A549 (cell line): ENCODE data around the gene HOXB4. TPM values are rescaled to one million over a fixed set of nuclear protein-coding genes. Genes with fewer than 3 reads are reported as not detected.

Experiments
- ATAC-seq, 2 experiments: fragments of 200-7000 bp in 1 of 2; fragments of >200 bp in 1 of 2; cut with Nextera tagmentation in 1 of 2; cut with Tn5 transposase in 1 of 2; 3 replicates each; pipeline versions ENCODE4 v1.8.0 to v1.9.1; 2018 to 2020; ENCODE audit warnings: mild to moderate bottlenecking in 1 of 2, moderate library complexity in 1 of 2
- CTCF ChIA-PET: fragments of 300-600 bp; sonication (Branson Sonifier 250); formaldehyde crosslinking; extraction: SDS; loops from one replicate; lab custom pipeline; 2021; ENCODE audit warnings: antibody characterized with exemption, inconsistent platforms; lab: Yijun Ruan, JAX
- POLR2A ChIA-PET: fragments of 350-600 bp; formaldehyde crosslinking; extraction: SDS; loops from one replicate; lab custom pipeline; 2021; ENCODE audit warnings: antibody characterized with exemption, inconsistent platforms; lab: Yijun Ruan, JAX
- DNase-seq, 2 experiments: peaks; one replicate each; pipeline versions ENCODE4 v3.0.0 to v3.0.0-alpha.2; 2011 to 2016; ENCODE audit warnings: low read depth in 1 of 2, low spot score in 1 of 2
- FAIRE-seq: peaks from 2 replicates; lab custom pipeline; 2011; peaks lifted over from hg19 to GRCh38; lab: Jason Lieb, UNC
- H3K27ac ChIP-seq, 2 experiments: fragments of >200 bp; sonication (Bioruptor Twin); formaldehyde crosslinking; 3 replicates each; pipeline ENCODE4 v1.5.1; 2016 to 2017
- H3K4me1 ChIP-seq: fragments of >200 bp; sonication (Bioruptor Twin); formaldehyde crosslinking; 3 replicates; pipeline ENCODE4 v1.6.1; 2016
- H3K4me2 ChIP-seq: fragments of >200 bp; sonication (Bioruptor Twin); formaldehyde crosslinking; 3 replicates; pipeline ENCODE4 v1.6.1; 2016
- H3K4me3 ChIP-seq: fragments of >200 bp; sonication (Bioruptor Twin); formaldehyde crosslinking; 3 replicates; pipeline ENCODE4 v1.5.1; 2016
- H3K9me3 ChIP-seq: fragments of >200 bp; sonication (Bioruptor Twin); formaldehyde crosslinking; 3 replicates; pipeline ENCODE4 v1.6.1; 2016
- CBX8 ChIP-seq: fragments of 200-600 bp; sonication (generic); IDR thresholded peaks from 2 replicates; pipeline ENCODE4 v1.6.1; 2016
- CEBPB ChIP-seq, 2 experiments: fragments of >200 bp in 1 of 2; sonication (Bioruptor Twin) in 1 of 2; formaldehyde crosslinking in 1 of 2; IDR thresholded peaks; 2 replicates each; pipeline ENCODE4 v1.6.1; 2012 to 2016
- CHD2 ChIP-seq: fragments of 150-350 bp; IDR thresholded peaks from 2 replicates; pipeline ENCODE4 v1.6.1; 2014; ENCODE audit warnings: low read length; ENCODE audit not compliant: partially characterized antibody
- FOSB ChIP-seq: fragments of 250-450 bp; sonication (Bioruptor Pico); IDR thresholded peaks from 2 replicates; pipeline ENCODE4 v1.5.0; 2020; ENCODE audit warnings: mild to moderate bottlenecking, moderate library complexity
- FOXS1 ChIP-seq: fragments of 250-450 bp; sonication (Bioruptor Pico); IDR thresholded peaks from 2 replicates; pipeline ENCODE4 v1.5.0; 2020; ENCODE audit warnings: mild to moderate bottlenecking, moderate library complexity
- HOXA7 ChIP-seq: fragments of 250-450 bp; sonication (Bioruptor Pico); IDR thresholded peaks from 2 replicates; pipeline ENCODE4 v1.5.0; 2020; ENCODE audit warnings: mild to moderate bottlenecking, moderate library complexity
- JUN ChIP-seq, 2 experiments: fragments of >200 bp; sonication (Bioruptor Twin); formaldehyde crosslinking; IDR thresholded peaks; 2 replicates in 1 of 2; 3 replicates in 1 of 2; pipeline ENCODE4 v1.6.1; 2016 to 2017
- KDM1A ChIP-seq: fragments of 200-600 bp; sonication (generic); IDR thresholded peaks from 2 replicates; pipeline ENCODE4 v1.6.1; 2016; ENCODE audit warnings: low read depth, mild to moderate bottlenecking
- KDM5A ChIP-seq: fragments of 200-600 bp; sonication (generic); IDR thresholded peaks from 2 replicates; pipeline ENCODE4 v1.6.1; 2016; ENCODE audit warnings: antibody characterized with exemption, mild to moderate bottlenecking
- MAFK ChIP-seq: fragments of 450-650 bp; IDR thresholded peaks from 2 replicates; pipeline ENCODE4 v1.6.1; 2014; ENCODE audit not compliant: partially characterized antibody
- RAD21 ChIP-seq, 2 experiments: fragments of >200 bp in 1 of 2; sonication (Bioruptor Twin) in 1 of 2; formaldehyde crosslinking in 1 of 2; IDR thresholded peaks in 1 of 2; conservative IDR thresholded peaks in 1 of 2; 2 replicates in 1 of 2; 3 replicates in 1 of 2; pipeline ENCODE4 v1.6.1; 2012 to 2018; ENCODE audit warnings: inconsistent platforms in 1 of 2
- RARB ChIP-seq: fragments of 250-450 bp; sonication (Bioruptor Pico); IDR thresholded peaks from 2 replicates; pipeline ENCODE4 v1.8.0; 2021; ENCODE audit warnings: mild to moderate bottlenecking, moderate library complexity
- SREBF2 ChIP-seq: fragments of 450-650 bp; IDR thresholded peaks from 2 replicates; pipeline ENCODE4 v1.6.1; 2014; ENCODE audit warnings: mild to moderate bottlenecking, moderate library complexity
- TFCP2L1 ChIP-seq: fragments of 250-450 bp; sonication (Bioruptor Pico); IDR thresholded peaks from 2 replicates; pipeline ENCODE4 v1.5.0; 2021; ENCODE audit warnings: mild to moderate bottlenecking
- ZNF302 ChIP-seq: fragments of 250-450 bp; sonication (Bioruptor Pico); IDR thresholded peaks from 2 replicates; pipeline ENCODE4 v1.9.0; 2021; ENCODE audit warnings: inconsistent platforms, mild to moderate bottlenecking, moderate library complexity
- WGBS: methylation state at CpG from one replicate; pipeline ENCODE4 v1.1.6; 2017; ENCODE audit errors: missing lambda C conversion rate; 5-methylcytosine and 5-hydroxymethylcytosine counted together
- polyA plus RNA-seq, 4 experiments: library from polyadenylated mRNA; depleted of rRNA in 3 of 4; stranded (reverse); fragments of >200 nt; fragmentation: RNase III in 1 of 4; extraction: RNeasy Plus Mini Kit Qiagen cat#74134 plus additional on column Dnase treatment in 1 of 4; gene quantifications; 2 replicates in 3 of 4; 3 replicates in 1 of 4; pipeline ENCODE4 v1.2.3, GENCODE V29; 2011 to 2017
- TF ChIP-seq, protein P1 (sequence below): IDR thresholded peaks from 2 replicates; pipeline ENCODE4 v1.6.1; 2012; ENCODE audit warnings: low read depth, borderline replicate concordance
- TF ChIP-seq, protein P2 (sequence below): fragments of >200 bp; sonication (Bioruptor Twin); formaldehyde crosslinking; IDR thresholded peaks from 3 replicates; pipeline ENCODE4 v1.5.1; 2016

Gene HOXB4
- polyA plus RNA-seq, 2 of the 4 experiments (the other 2 are of a cell fraction) = 0.30 to 0.74 TPM

GRCh38 chr17:48589831-48590606 is 11.9 kb upstream of the HOXB4 start, which contains the start of gene HOXB3:
Gene HOXB3, minus strand, starts transcription at chr17:48590241. Its CDS starts 37,767 bp downstream, at chr17:48552474.
- Histone ChIP-seq H3K27ac (no peak within 1 kb of the TSS), H3K9me3 (no peaks in the 10 kb centered on the region), H3K4me3 (no peak within 1 kb of the TSS), H3K4me1 (peaks cover 21% of the 10 kb centered on the region), H3K4me2 (no peak within 1 kb of the TSS)
- no peak for DNase-seq
- POLR2A ChIA-PET = no interaction called here
- CTCF ChIA-PET = interaction anchor here (0.7 to 5.9 kb wide), 10 partner anchors 103 to 375 kb away, joined by 3 to 64 read pairs (median 6); no protein-coding TSS in a partner anchor
- TF ChIP-seq SREBF2 (no peak), FOXS1 (no peak), FOSB (no peak)
- no peak for FAIRE-seq
- WGBS = 89% methylated on average over 23 of the region's 23 CpGs
- ATAC-seq = no peak

GRCh38 chr17:48589060-48589830 is 11.1 kb upstream of the HOXB4 start:
- POLR2A ChIA-PET = interaction anchor here (0.6 kb wide), 1 partner anchor 15 kb away, joined by 6 read pairs; no protein-coding TSS in a partner anchor
- CTCF ChIA-PET = interaction anchor here (0.7 to 5.9 kb wide), 12 partner anchors 100 to 435 kb away, joined by 3 to 64 read pairs (median 6); no protein-coding TSS in a partner anchor
- ATAC-seq (no peak), FAIRE-seq (no peak), DNase-seq (no peak)
- H3K9me3 ChIP-seq = no peaks in the 10 kb centered on the region
- no peak overlapping the region for H3K27ac ChIP-seq
- TF ChIP-seq CBX8 (no peak), TFCP2L1 (CRISPR knock-in tag) (0 out of 2 replicates have a peak, but pooled peaks have one; percentile 25)
- 92% methylated on average over 10 of the region's 10 CpGs for WGBS
- H3K4me2 ChIP-seq = no peak overlapping the region
- peaks cover 24% of the 10 kb centered on the region for H3K4me1 ChIP-seq
- no peak overlapping the region for H3K4me3 ChIP-seq

DNA sequence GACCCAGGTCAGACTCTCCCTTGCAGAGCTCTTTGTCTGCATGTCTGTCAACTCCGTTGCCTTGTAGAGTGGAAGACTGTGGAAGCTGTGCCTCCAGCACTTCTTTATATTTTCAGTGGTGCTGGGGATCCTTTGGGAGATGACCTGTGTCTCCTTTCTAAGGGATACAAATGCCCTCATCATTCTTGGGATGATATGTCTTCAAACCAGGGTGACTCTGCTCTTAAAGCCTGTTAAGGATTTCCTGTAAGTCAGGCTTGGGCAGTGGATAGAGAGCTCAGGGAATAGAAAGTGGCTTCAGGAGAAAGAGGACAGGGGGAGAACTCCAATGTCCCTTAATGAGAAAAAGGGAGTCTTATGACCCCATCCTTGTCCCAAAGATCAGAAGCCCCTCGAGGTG is 10.4 kb upstream of the HOXB4 start:
- H3K4me3 ChIP-seq = no peak overlapping the region
- ChIA-PET CTCF (interaction anchor here (0.7 to 3.5 kb wide), 17 partner anchors 25 to 434 kb away, joined by 3 to 19 read pairs (median 4); no protein-coding TSS in a partner anchor), POLR2A (interaction anchor here (1.2 kb wide), 1 partner anchor 16 kb away, joined by 3 read pairs; no protein-coding TSS in a partner anchor)
- H3K4me1 ChIP-seq = peaks cover 21% of the 10 kb centered on the region
- no peaks in the 10 kb centered on the region for H3K9me3 ChIP-seq
- no peak for TF ChIP-seq CEBPB (IDR thresholded peaks at IDR 0.05)
- TF ChIP-seq, protein P1, sequence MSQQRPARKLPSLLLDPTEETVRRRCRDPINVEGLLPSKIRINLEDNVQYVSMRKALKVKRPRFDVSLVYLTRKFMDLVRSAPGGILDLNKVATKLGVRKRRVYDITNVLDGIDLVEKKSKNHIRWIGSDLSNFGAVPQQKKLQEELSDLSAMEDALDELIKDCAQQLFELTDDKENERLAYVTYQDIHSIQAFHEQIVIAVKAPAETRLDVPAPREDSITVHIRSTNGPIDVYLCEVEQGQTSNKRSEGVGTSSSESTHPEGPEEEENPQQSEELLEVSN = no peak
- no peak for TF ChIP-seq JUN (IDR thresholded peaks at IDR 0.05)
- TF ChIP-seq ZNF302 (CRISPR knock-in tag) = no peak
- TF ChIP-seq KDM5A = no peak
- TF ChIP-seq RAD21 (conservative IDR thresholded peaks at IDR 0.05 in 1 of 2, IDR thresholded peaks at IDR 0.05 in 1 of 2) = no peak
- TF ChIP-seq RARB (CRISPR knock-in tag) = no peak
- TF ChIP-seq HOXA7 = no peak
- TF ChIP-seq KDM1A = no peak
- TF ChIP-seq CHD2 = no peak
- TF ChIP-seq, protein P2, sequence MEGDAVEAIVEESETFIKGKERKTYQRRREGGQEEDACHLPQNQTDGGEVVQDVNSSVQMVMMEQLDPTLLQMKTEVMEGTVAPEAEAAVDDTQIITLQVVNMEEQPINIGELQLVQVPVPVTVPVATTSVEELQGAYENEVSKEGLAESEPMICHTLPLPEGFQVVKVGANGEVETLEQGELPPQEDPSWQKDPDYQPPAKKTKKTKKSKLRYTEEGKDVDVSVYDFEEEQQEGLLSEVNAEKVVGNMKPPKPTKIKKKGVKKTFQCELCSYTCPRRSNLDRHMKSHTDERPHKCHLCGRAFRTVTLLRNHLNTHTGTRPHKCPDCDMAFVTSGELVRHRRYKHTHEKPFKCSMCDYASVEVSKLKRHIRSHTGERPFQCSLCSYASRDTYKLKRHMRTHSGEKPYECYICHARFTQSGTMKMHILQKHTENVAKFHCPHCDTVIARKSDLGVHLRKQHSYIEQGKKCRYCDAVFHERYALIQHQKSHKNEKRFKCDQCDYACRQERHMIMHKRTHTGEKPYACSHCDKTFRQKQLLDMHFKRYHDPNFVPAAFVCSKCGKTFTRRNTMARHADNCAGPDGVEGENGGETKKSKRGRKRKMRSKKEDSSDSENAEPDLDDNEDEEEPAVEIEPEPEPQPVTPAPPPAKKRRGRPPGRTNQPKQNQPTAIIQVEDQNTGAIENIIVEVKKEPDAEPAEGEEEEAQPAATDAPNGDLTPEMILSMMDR = no peak
- TF ChIP-seq MAFK = no peak
- TF ChIP-seq SREBF2 = no peak
- no peak overlapping the region for H3K27ac ChIP-seq
- FAIRE-seq (no peak), DNase-seq (no peak), ATAC-seq (no peak)
- H3K4me2 ChIP-seq = no peak overlapping the region
- WGBS = 61% methylated on average over 2 of the region's 2 CpGs
